Renal cortex interstitium (tissue), 11 donors: Measurements from ENCODE around the gene CAPN15. TPM values are rescaled to one million over a fixed set of nuclear protein-coding genes. Genes with fewer than 3 reads are reported as not detected.

ENCODE experiments used
- DNase-seq, 11 donors: peaks; one replicate each; pipeline ENCODE4 v3.0.0-alpha.2; 2013; ENCODE audit warnings: low read depth in 9 of 11, low spot score in 4 of 11; ENCODE audit errors: extremely low read depth in 1 of 11
- polyA plus RNA-seq, 3 donors: library from polyadenylated mRNA; unstranded; fragments of 120-200 nt; gene quantifications; one replicate each; pipeline ENCODE4 v1.2.1, GENCODE V29; 2013; ENCODE audit not compliant: insufficient read length in 3 of 3

CAPN15 gene
- polyA plus RNA-seq, 3 donors: 23.2 to 37.7 (median 35.0) TPM

GRCh38 chr16:555528-556473 is 28.3 kb downstream of the CAPN15 start:
- DNase-seq: no peak

GRCh38 chr16:556474-557173 is 29.1 kb downstream of the CAPN15 start:
- no peak for DNase-seq

- DNase-seq: no peak
These were observed 30.2 kb downstream of the CAPN15 start for GRCh38 chr16:557463-558297.

GRCh38 chr16:558298-559020 is 30.9 kb downstream of the CAPN15 start:
- no peak for DNase-seq

- no peak for DNase-seq
These were observed 31.5 kb downstream of the CAPN15 start for GRCh38 chr16:559021-559380.

- no peak for DNase-seq
These were observed 32.1 kb downstream of the CAPN15 start for GRCh38 chr16:559411-560203.

GRCh38 chr16:560204-560700 is 32.7 kb downstream of the CAPN15 start, which contains the start of gene PRR35:
Gene PRR35 (plus strand): TSS chr16:560394. CDS start chr16:563295, 2,901 bp downstream.
- DNase-seq: no peak

GRCh38 chr16:560701-561412 is 33.3 kb downstream of the CAPN15 start:
- no peak for DNase-seq

- DNase-seq: no peak
These were observed 33.9 kb downstream of the CAPN15 start for GRCh38 chr16:561413-561794.

- no peak for DNase-seq
These were observed 34.7 kb downstream of the CAPN15 start for GRCh38 chr16:561957-562938.

GRCh38 chr16:563072-563644 is 35.6 kb downstream of the CAPN15 start:
- DNase-seq: no peak

- DNase-seq: no peak
These were observed 37.3 kb downstream of the CAPN15 start for GRCh38 chr16:564690-565418.

GRCh38 chr16:565419-566330 is 38.2 kb downstream of the CAPN15 start:
- peak in 8 of 11 donors; percentile 63 to 82 (median 74) for DNase-seq
